Activated naive CD8-positive, alpha-beta T cell treated with anti-CD3 and anti-CD28 coated beads, Interleukin-2, amount 50 U/mL, for 16 hours (primary cell): ENCODE data around the gene ACTN4.

Source experiments
- DNase-seq: peaks from one replicate; pipeline ENCODE4 v3.0.0-alpha.2; 2020; ENCODE audit warnings: low read depth, low spot score

ACTN4 gene

DNA sequence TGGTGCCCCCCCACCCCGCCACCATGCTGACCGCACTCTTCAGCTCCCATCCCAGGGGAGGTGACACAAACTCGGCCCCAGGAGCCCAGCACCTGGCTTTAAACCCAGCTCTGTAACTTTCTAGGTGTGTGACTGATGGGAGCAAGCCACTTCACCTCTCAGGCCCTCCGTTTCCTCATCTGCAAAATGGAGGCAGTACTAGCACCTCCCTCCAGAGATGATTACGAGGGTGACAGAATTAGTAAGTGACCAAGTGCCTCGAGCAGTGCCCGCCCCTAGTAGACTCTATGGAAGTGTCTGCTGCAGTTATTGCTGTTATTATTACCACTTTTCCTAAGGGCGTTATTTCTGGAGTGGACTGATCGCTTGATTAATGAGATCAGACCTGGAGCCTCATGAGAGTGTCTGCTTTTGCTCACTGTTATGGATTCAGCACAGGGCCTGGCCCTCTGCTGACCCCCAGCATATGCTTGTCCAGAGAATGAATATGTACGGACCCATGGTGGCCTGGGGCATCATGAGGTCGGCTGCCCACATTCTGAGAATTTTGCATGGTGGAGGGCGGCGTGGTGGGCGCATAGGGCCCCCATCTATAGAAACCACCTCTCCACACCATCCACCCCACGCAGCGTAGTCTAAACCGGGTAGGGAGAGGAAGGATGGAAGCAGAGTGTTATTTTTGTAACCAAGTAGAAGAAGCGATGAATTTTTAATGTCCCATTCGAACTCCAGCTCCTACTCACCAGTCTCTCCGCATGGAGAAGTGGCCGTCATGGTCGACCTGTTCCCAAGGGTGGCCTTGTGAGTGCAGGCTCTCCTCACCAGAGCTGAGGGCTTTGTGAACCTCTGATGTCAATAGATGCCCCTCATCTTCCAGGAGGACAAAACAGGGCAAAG lies 48.6 kb downstream of the ACTN4 start:
- no peak for DNase-seq

GRCh38 chr19:38696729-38697055 lies 49.2 kb downstream of the ACTN4 start:
- DNase-seq, result no peak

GRCh38 chr19:38697197-38697596 lies 49.7 kb downstream of the ACTN4 start:
- DNase-seq, result no peak

DNA sequence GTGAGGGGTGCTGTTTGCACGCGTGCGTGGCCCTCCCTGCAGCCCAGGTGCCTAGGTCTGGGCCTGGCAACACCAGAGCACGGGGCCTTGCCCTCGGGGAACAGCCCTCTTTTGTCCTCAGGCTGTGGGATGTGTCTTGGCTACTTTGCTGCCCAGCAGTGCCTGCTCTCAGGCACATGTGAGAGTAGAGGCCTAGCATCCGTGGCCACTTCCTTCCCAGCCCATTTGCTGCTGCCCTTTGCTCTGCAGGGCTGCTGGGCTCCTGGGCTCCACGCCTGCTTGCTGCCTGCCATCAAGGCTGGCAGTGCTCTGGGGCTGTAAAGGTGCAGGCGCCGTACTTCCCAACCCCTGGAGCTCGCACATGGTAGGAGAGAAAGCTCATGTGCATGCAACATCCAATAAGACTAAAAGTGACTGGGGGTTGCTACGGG lies 50.2 kb downstream of the ACTN4 start:
- no peak for DNase-seq

DNA sequence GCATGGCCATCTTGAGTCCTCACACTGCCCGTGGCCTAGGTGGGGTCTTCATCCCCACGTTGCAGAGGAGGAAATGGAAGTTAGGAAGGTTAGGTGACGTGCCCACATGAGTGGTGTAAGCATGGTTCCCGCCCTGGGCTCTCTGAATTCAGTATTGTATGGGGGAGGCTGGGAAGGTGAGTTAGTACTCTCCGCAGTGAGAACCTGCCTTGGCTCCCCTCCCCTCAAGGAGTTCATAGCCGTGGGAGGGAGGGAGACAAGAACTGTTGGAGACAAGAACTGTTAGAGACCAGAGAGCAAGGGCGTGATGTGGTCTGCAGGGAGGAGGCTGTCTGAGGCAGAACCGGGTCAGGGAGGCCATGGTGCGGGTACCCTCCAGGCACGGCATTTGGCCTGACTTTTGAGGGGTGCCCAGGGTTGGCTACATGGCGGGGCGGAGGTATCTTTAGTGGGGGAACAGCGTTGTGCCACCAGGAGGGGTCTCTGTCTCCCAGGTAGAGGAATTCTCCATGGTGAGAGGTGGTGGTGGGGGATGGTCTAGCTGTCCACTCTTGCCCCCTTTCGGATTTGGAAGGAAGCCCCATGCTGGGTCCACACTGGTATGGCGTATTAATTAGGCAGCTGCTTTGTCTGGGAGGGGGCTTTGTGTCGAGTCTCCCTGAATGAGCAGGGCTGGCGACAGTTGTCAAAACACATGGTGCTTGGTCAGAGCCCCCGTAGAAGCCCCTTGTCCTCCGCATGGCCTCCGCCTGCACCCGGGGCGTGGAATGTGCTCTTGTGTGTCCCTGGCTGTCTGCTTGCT lies 51.0 kb downstream of the ACTN4 start:
- no peak for DNase-seq

- DNase-seq, result no peak
Measured at GRCh38 chr19:38699027-38699346, 51.5 kb downstream of the ACTN4 start.

DNA sequence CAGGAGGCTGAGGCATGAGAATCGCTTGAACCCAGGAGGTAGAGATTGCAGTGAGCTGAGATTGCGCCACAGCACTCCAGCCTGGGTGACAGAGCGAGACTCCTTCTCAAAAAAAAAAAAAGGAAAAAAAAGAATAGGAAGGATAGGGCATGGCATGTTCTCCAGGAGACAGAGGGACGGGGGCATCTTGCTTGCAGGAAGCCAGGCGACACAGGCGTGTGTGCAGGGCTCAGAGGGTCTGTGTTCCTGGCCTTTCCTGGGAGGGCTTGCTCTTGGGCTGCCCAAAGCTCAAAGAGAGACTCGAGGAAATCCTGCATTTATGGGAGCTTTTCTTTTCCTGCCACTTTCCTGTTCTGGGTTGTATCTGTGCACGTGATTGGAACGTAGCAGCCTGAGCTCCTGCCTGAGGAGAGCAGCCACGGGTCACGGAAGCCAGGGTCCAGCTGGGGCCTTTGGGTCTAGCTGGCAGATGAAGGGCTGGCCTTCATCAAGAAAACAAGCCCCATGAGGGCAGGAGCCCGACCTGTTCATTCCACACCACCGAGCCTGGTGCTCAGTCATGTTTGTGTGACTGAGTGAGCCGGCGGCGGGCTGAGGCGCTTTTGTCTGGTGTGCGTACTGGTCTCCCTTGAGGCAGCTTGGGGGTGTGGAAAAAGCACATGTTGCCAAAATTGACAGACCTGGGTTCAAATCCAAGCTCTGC lies 52.3 kb downstream of the ACTN4 start:
- no peak for DNase-seq

GRCh38 chr19:38700350-38700901 lies 53.0 kb downstream of the ACTN4 start:
- no peak for DNase-seq

DNA sequence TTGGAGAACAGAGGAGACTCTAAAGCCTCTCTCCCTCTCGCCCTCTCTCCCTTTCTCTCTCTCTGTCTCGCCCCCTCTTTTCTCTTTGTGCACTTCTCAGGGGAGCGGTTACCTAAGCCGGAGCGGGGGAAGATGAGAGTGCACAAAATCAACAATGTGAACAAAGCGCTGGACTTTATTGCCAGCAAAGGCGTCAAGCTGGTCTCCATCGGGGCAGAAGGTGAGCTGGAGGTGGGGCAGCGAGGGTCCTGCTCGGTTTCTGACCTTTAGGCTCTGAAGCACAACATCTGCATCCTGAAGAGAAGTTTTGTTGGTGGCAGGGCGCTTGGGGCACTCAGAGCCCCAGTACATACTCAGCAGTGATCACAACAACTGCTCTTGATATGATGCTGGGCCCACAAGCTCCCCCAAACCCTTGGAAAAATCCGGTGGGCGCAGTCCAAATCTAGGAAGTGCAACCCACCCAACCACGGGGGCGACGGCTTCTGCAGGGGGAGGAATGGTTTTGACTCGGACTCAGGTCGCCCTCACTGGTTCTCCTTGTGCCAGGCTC lies 53.5 kb downstream of the ACTN4 start:
- DNase-seq, result no peak

GRCh38 chr19:38701455-38702063 lies 54.1 kb downstream of the ACTN4 start:
- no peak for DNase-seq

DNA sequence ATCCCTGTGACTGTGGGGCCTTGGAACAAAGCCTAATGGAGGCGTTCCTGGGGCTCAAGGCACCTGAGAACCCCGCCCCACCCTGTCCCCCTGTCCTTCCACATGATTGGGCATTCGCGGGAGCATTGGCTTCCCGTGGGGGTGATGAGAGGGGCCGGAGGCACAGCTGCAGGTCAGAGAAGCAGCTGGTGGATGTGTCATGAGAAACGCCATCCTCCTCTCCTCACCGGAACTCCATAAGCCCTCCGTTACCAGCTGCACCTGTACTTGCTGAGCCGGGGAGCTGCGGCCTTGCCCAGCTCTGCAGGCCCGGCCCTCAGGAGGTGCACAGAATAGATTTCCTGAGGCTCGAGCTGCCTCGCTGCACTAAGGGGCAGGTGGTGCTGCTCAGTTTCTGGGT lies 54.8 kb downstream of the ACTN4 start:
- DNase-seq, result no peak

DNA sequence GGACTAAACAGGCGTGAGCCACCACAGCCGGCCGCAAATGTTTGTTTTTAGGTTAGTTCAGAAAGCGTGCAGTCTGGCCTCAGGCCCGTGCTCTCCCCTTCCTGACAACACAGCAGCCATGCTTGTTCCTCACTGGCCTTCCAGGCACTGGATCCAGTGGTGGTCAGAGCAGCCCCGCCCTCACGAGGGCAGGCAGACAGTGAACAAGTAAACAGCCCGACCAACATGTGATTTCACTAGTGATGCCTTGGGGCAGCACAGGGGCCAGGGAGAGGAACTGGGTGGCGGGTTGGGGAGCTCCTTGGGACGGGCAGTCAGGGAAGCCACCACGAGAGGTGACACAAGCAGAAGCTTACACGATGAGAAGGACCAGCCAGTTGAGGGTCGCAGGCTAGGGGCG lies 56.1 kb downstream of the ACTN4 start:
- DNase-seq, result no peak

GRCh38 chr19:38704488-38705026 lies 57.1 kb downstream of the ACTN4 start:
- no peak for DNase-seq

GRCh38 chr19:38705197-38706019 lies 58.0 kb downstream of the ACTN4 start:
- no peak for DNase-seq

DNA sequence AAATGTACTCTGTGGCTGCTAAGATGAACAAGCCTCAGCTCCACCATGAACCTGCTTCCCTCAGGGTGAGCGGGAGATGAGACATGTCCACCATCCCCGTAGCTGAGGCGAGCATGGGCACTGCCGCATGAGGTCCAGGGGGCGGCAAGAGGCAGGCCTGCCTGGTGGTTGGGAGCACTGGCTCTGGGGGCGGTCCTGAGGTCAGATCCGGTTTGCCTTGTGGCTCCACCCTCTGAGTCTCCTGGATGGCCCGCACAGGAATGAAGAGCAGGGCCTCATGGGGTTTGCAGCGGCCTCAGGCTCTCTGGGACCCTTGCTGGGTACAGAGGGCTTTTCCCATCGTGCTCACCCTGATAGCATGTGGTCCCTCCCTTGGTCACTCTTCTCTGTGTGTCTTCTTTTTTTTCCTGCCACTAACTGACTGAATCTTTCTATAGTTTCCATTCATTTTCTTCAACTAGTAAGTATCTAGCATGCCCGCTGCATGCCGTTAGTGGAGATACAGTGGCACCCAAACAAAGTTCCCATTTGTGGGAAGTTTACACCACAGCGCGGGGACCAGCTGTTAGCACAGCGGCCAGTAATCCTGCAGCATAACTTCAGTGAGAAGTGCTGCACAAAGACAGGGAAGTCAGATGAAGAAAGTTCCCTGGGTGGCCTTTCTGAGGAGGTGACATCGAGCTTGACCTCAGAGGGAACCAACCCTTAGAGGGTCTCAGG lies 59.5 kb downstream of the ACTN4 start:
- no peak for DNase-seq

DNA sequence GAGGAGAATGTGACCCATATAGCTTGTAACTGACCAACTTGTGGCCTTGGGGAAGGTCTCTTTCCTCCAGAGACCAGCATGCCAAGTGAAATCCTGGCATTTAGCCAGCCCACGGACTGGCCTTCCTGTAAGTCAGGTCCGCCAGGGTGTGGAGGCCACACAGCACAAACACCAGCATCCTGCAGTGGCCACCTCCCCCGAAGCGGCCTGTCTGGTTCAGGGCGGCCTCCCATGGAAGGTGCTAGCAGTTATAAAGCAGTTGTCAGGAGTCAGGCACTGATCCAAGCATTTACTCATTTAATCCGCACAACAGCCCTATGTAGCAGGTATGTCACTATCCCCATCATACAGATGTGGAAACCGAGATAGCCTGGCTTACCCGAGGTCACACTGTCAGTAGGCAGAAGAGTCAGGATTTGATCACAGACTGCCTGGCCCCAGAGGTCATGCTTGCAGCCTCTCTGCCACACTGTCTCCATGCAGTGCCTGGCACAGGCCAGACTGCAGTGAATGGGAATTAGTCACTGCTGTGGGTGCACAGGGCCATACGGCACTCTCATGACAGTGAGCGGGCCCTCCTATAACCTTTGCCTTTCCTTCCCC lies 60.2 kb downstream of the ACTN4 start:
- no peak for DNase-seq

GRCh38 chr19:38708413-38709024 lies 61.1 kb downstream of the ACTN4 start:
- no peak for DNase-seq

- DNase-seq, result no peak
Measured at GRCh38 chr19:38709119-38709518, 61.7 kb downstream of the ACTN4 start.
